PFSK-1 (cell line): ENCODE results near the gene PRR7.

Experiments
- FOXP2 ChIP-seq: optimal IDR thresholded peaks from 2 replicates; pipeline ENCODE3; 2011; ENCODE audit warnings: borderline replicate concordance, control low read depth, inconsistent platforms; ENCODE audit not compliant: insufficient read depth; ENCODE audit errors: extremely low read length, extremely low read depth
- POLR2AphosphoS5 ChIP-seq: IDR thresholded peaks from 2 replicates; pipeline ENCODE4 v1.6.1; 2012; ENCODE audit warnings: low read depth, mild to moderate bottlenecking, control low read depth, low read length, moderate library complexity
- SIN3A ChIP-seq: IDR thresholded peaks from 2 replicates; pipeline ENCODE4 v1.6.1; 2012; ENCODE audit warnings: mild to moderate bottlenecking, low read length, moderate library complexity, borderline replicate concordance; ENCODE audit not compliant: insufficient read depth

GRCh38 chr5:177502886-177503285 is 56.3 kb downstream of the PRR7 start:
- TF ChIP-seq FOXP2 (no peak), SIN3A (no peak), POLR2AphosphoS5 (no peak)
